NCI-H460 (cell line): ENCODE measurements around the gene RBM17. TPM values are rescaled to one million over a fixed set of nuclear protein-coding genes. Genes with fewer than 3 reads are reported as not detected.
A peak's percentile ranks its signal among the peaks of the same experiment; 100 is the strongest.
"Not testable (repeated sequence)": the region's sequence is repeated elsewhere in the genome, so short reads cannot be mapped to it uniquely, and the experiment has no call there.

ENCODE experiments used
- DNase-seq: peaks from one replicate; pipeline ENCODE4 v3.0.0-alpha.2; 2016; ENCODE audit warnings: low read depth; ENCODE audit errors: extremely low read depth
- total RNA-seq: library from RNA; depleted of rRNA; stranded (reverse); fragments of >200 nt; shearing (Covaris generic); gene quantifications from 2 replicates; pipeline ENCODE4 v1.2.3, GENCODE V29; 2014

Gene RBM17
- total RNA-seq, 1 experiment from 2014 or later: 40.2 TPM

GRCh38 chr10:6134099-6134823 lies 45.4 kb downstream of the RBM17 start:
- no peak for DNase-seq

GRCh38 chr10:6135039-6135438 lies 46.2 kb downstream of the RBM17 start:
- no peak for DNase-seq

- no peak for DNase-seq
Observed at GRCh38 chr10:6135589-6136168, 46.8 kb downstream of the RBM17 start.

- DNase-seq: no peak
Observed at GRCh38 chr10:6136215-6137201, 47.7 kb downstream of the RBM17 start.

- no peak for DNase-seq
Observed at GRCh38 chr10:6138456-6138855, 49.6 kb downstream of the RBM17 start.

GRCh38 chr10:6139470-6139869 lies 50.6 kb downstream of the RBM17 start:
- no peak for DNase-seq

- no peak for DNase-seq
Observed at GRCh38 chr10:6140141-6140841, 51.5 kb downstream of the RBM17 start.

GRCh38 chr10:6140965-6141295 lies 52.1 kb downstream of the RBM17 start:
- no peak for DNase-seq

GRCh38 chr10:6141296-6142151 lies 52.7 kb downstream of the RBM17 start:
- DNase-seq: no peak

- DNase-seq: not testable (repeated sequence)
Observed at GRCh38 chr10:6142186-6142585, 53.4 kb downstream of the RBM17 start.

GRCh38 chr10:6142644-6143043 lies 53.8 kb downstream of the RBM17 start:
- DNase-seq: no peak

- no peak for DNase-seq
Observed at GRCh38 chr10:6143181-6143580, 54.3 kb downstream of the RBM17 start.

- DNase-seq: peak; percentile 67
Observed at GRCh38 chr10:6144406-6145165, 55.8 kb downstream of the RBM17 start.

GRCh38 chr10:6145166-6145987 lies 56.5 kb downstream of the RBM17 start:
- DNase-seq: no peak

GRCh38 chr10:6146013-6146785 lies 57.4 kb downstream of the RBM17 start:
- DNase-seq: no peak

GRCh38 chr10:6146921-6147320 lies 58.1 kb downstream of the RBM17 start:
- DNase-seq: no peak

GRCh38 chr10:6148251-6148701 lies 59.4 kb downstream of the RBM17 start:
- DNase-seq: no peak
